ENCODE measurements around the gene NOTCH4.
"Not testable (repeated sequence)": the region's sequence is repeated elsewhere in the genome, so short reads cannot be mapped to it uniquely, and the experiment has no call there.

NOTCH4 gene

GRCh38 chr6:32213649-32214048 is 10.2 kb downstream of the NOTCH4 start:
- H3K4me3 ChIP-seq (ENCODE audit: low read depth, low read length): no peak overlapping the region
- no peaks in the 10 kb centered on the region for H3K9me3 ChIP-seq (ENCODE audit: control insufficient read depth, insufficient read depth, low read depth, low read length)
- no peaks in the 10 kb centered on the region for H3K36me3 ChIP-seq (ENCODE audit: control insufficient read depth in 2 of 2, insufficient read depth in 1 of 2, low read length in 2 of 2)
- POLR2A ChIA-PET: interaction anchor here (0.6 kb wide), 1 partner anchor 236 kb away, joined by 4 read pairs; no protein-coding TSS in a partner anchor
- CTCF ChIA-PET: interaction anchor here (0.6 to 1.4 kb wide), 5 partner anchors 27 to 625 kb away, joined by 3 to 5 read pairs (median 4); partner anchors contain the start of gene TAP2
- peak; percentile 67 for TF ChIP-seq SCRT1 (tag by site-specific recombination; IDR thresholded peaks at IDR 0.05; ENCODE audit: borderline replicate concordance)
- no peak for TF ChIP-seq ZNF501 (tag by site-specific recombination; IDR thresholded peaks at IDR 0.05)
- TF ChIP-seq SCRT2 (tag by site-specific recombination; IDR thresholded peaks at IDR 0.05): peak; percentile 77
- H3K4me1 ChIP-seq (ENCODE audit: control insufficient read depth, insufficient read depth, low read length): no peaks in the 10 kb centered on the region
- no peak overlapping the region for H3K27ac ChIP-seq (ENCODE audit: extremely low read depth, low read depth, low read length)

- Histone ChIP-seq H3K27ac (ENCODE audit: extremely low read depth, low read depth, low read length) (no peak overlapping the region), H3K4me3 (ENCODE audit: low read depth, low read length) (no peak overlapping the region), H3K4me1 (ENCODE audit: control insufficient read depth, insufficient read depth, low read length) (no peaks in the 10 kb centered on the region), H3K36me3 (ENCODE audit: control insufficient read depth in 2 of 2, insufficient read depth in 1 of 2, low read length in 2 of 2) (no peaks in the 10 kb centered on the region), H3K9me3 (ENCODE audit: control insufficient read depth, insufficient read depth, low read depth, low read length) (no peaks in the 10 kb centered on the region)
- POLR2A ChIA-PET: interaction anchor here (1.0 kb wide), 1 partner anchor 22 kb away, joined by 3 read pairs; the partner anchor contains the start of gene PBX2
- no peak for TF ChIP-seq ZNF184 (tag by site-specific recombination; IDR thresholded peaks at IDR 0.05)
- TF ChIP-seq ZNF560 (tag by site-specific recombination; IDR thresholded peaks at IDR 0.05; ENCODE audit: borderline replicate concordance): no peak
- peak; percentile 54 for TF ChIP-seq ZFHX2 (tag by site-specific recombination; conservative IDR thresholded peaks at IDR 0.05)
- no peak for TF ChIP-seq ZNF670 (tag by site-specific recombination; IDR thresholded peaks at IDR 0.05; ENCODE audit: low read depth)
- TF ChIP-seq ZNF510 (tag by site-specific recombination; IDR thresholded peaks at IDR 0.05; ENCODE audit: insufficient replicate concordance): no peak
- TF ChIP-seq ZNF791 (tag by site-specific recombination; IDR thresholded peaks at IDR 0.05): no peak
- peak; percentile 40; the same call in 1 of the 2 replicates for TF ChIP-seq EGR2 (tag by site-specific recombination; IDR thresholded peaks at IDR 0.05; ENCODE audit: low read depth)
- TF ChIP-seq ZBTB20 (tag by site-specific recombination; IDR thresholded peaks at IDR 0.05): no peak
- CTCF ChIA-PET: interaction anchor here (0.6 to 1.4 kb wide), 2 partner anchors 201 to 626 kb away, joined by 3 to 5 read pairs; partner anchors contain the start of gene TAP2
Observed at GRCh38 chr6:32212076-32212760, 11.6 kb downstream of the NOTCH4 start.

GRCh38 chr6:32211432-32211831 is 12.4 kb downstream of the NOTCH4 start:
- ChIA-PET CTCF (interaction anchor here (0.6 to 1.4 kb wide), 2 partner anchors 135 to 202 kb away, joined by 5 read pairs; no protein-coding TSS in a partner anchor), POLR2A (interaction anchor here (1.0 kb wide), 1 partner anchor 21 kb away, joined by 3 read pairs; the partner anchor contains the start of gene PBX2)
- H3K9me3 ChIP-seq (ENCODE audit: control insufficient read depth, insufficient read depth, low read depth, low read length); H3K4me1 ChIP-seq (ENCODE audit: control insufficient read depth, insufficient read depth, low read length); H3K36me3 ChIP-seq (ENCODE audit: control insufficient read depth in 2 of 2, insufficient read depth in 1 of 2, low read length in 2 of 2); H3K4me3 ChIP-seq (ENCODE audit: low read depth, low read length); H3K27ac ChIP-seq (ENCODE audit: extremely low read depth, low read depth, low read length): not testable (repeated sequence)
- TF ChIP-seq ZNF394 (tag by site-specific recombination; IDR thresholded peaks at IDR 0.05; ENCODE audit: borderline replicate concordance): peak; percentile 98
- peak; percentile 82; the same call in 1 of the 2 replicates for TF ChIP-seq ZNF292 (tag by site-specific recombination; IDR thresholded peaks at IDR 0.05; ENCODE audit: borderline replicate concordance, low read depth)
- peak; percentile 33 for TF ChIP-seq ZNF529 (tag by site-specific recombination; IDR thresholded peaks at IDR 0.05; ENCODE audit: insufficient replicate concordance)
- TF ChIP-seq ZNF664 (tag by site-specific recombination; IDR thresholded peaks at IDR 0.05): peak; percentile 83
- peak; percentile 78 for TF ChIP-seq ZXDB (tag by site-specific recombination; IDR thresholded peaks at IDR 0.05)
- TF ChIP-seq ZFP37 (tag by site-specific recombination; IDR thresholded peaks at IDR 0.05): peak; percentile 89
- peak; percentile 92; the same call in 1 of the 2 replicates for TF ChIP-seq ZNF140 (tag by site-specific recombination; IDR thresholded peaks at IDR 0.05)
- TF ChIP-seq OVOL3 (tag by site-specific recombination; IDR thresholded peaks at IDR 0.05): peak; percentile 50; the same call in 1 of the 2 replicates
- TF ChIP-seq ZNF121 (tag by site-specific recombination; IDR thresholded peaks at IDR 0.05): peak; percentile 35; the same call in 1 of the 2 replicates
- peak; percentile 45; the same call in 1 of the 2 replicates for TF ChIP-seq ZNF341 (tag by site-specific recombination; IDR thresholded peaks at IDR 0.05; ENCODE audit: low read depth)
- TF ChIP-seq KLF7 (tag by site-specific recombination; IDR thresholded peaks at IDR 0.05; ENCODE audit: borderline replicate concordance): 0 out of 2 replicates have a peak, but pooled peaks have one; percentile 58
- peak; percentile 97 for TF ChIP-seq ZNF518A (tag by site-specific recombination; conservative IDR thresholded peaks at IDR 0.05; ENCODE audit: low read depth)
- 0 out of 2 replicates have a peak, but pooled peaks have one; percentile 56 for TF ChIP-seq ZNF530 (tag by site-specific recombination; IDR thresholded peaks at IDR 0.05; ENCODE audit: low read depth)
- peak; percentile 93 for TF ChIP-seq ZNF555 (tag by site-specific recombination; conservative IDR thresholded peaks at IDR 0.05)
- peak; percentile 35; the same call in 1 of the 2 replicates for TF ChIP-seq ZNF366 (tag by site-specific recombination; conservative IDR thresholded peaks at IDR 0.05)
- peak; percentile 87; the same call in 1 of the 2 replicates for TF ChIP-seq ZNF560 (tag by site-specific recombination; IDR thresholded peaks at IDR 0.05; ENCODE audit: borderline replicate concordance)

Data from HEK293 (cell line).